Neuronal stem cell (in vitro differentiated cells): ENCODE data around the gene SUPT4H1.

Experiments
- DNase-seq: peaks from one replicate; pipeline ENCODE4 v3.0.0-alpha.2; 2013; ENCODE audit warnings: low spot score
- H2AFZ ChIP-seq: one replicate; pipeline ENCODE4 v1.6.1; 2013; ENCODE audit warnings: mild to moderate bottlenecking, low read length, inconsistent platforms
- H2AK5ac ChIP-seq: 2 replicates; pipeline ENCODE4 v1.6.1; 2013; ENCODE audit warnings: low read depth, mild to moderate bottlenecking, inconsistent platforms, low read length, moderate library complexity, mixed read lengths
- H2BK120ac ChIP-seq: 2 replicates; pipeline ENCODE4 v1.6.1; 2013; ENCODE audit warnings: low read depth, mild to moderate bottlenecking, inconsistent platforms, low read length, moderate library complexity, mixed read lengths
- H2BK12ac ChIP-seq: one replicate; pipeline ENCODE4 v1.6.1; 2013; ENCODE audit warnings: low read length, inconsistent platforms
- H2BK15ac ChIP-seq: 2 replicates; pipeline ENCODE4 v1.6.1; 2013; ENCODE audit warnings: mild to moderate bottlenecking, low read length, inconsistent platforms, mixed read lengths
- H2BK5ac ChIP-seq: one replicate; pipeline ENCODE4 v1.6.1; 2013; ENCODE audit warnings: inconsistent platforms, mild to moderate bottlenecking, low read length, moderate library complexity
- H3K14ac ChIP-seq: one replicate; pipeline ENCODE4 v1.6.1; 2013; ENCODE audit warnings: low read length, inconsistent platforms
- H3K18ac ChIP-seq: 2 replicates; pipeline ENCODE4 v1.6.1; 2013; ENCODE audit warnings: low read length, inconsistent platforms
- H3K23ac ChIP-seq: 2 replicates; pipeline ENCODE4 v1.6.1; 2013; ENCODE audit warnings: low read depth, mild to moderate bottlenecking, mixed read lengths, low read length, inconsistent platforms; ENCODE audit not compliant: poor library complexity
- H3K27ac ChIP-seq: replicated peaks from 3 replicates; pipeline ENCODE4 v1.5.1; 2013; ENCODE audit warnings: low read length, inconsistent platforms
- H3K27me3 ChIP-seq, 3 experiments: 2 replicates each; pipeline ENCODE4 v1.6.1; 2013; ENCODE audit warnings: low read length in 3 of 3, mild to moderate bottlenecking in 2 of 3, inconsistent platforms in 1 of 3, low read depth in 1 of 3, mixed read lengths in 1 of 3, moderate library complexity in 1 of 3; ENCODE audit not compliant: control insufficient read depth in 3 of 3, insufficient read depth in 3 of 3
- H3K36me3 ChIP-seq, 2 donors: replicated peaks in 1 of 2; 2 replicates each; pipeline ENCODE4 v1.6.1; 2013; ENCODE audit warnings: low read length in 2 of 2; ENCODE audit not compliant: control insufficient read depth in 2 of 2, insufficient read depth in 2 of 2
- H3K4ac ChIP-seq: 2 replicates; pipeline ENCODE4 v1.6.1; 2013; ENCODE audit warnings: inconsistent platforms, mild to moderate bottlenecking, low read length, moderate library complexity
- H3K4me1 ChIP-seq, 2 donors: 1 replicate in 1 of 2; 2 replicates in 1 of 2; pipeline ENCODE4 v1.6.1; 2013; ENCODE audit warnings: low read length in 2 of 2, low read depth in 1 of 2; ENCODE audit not compliant: control insufficient read depth in 2 of 2, insufficient read depth in 1 of 2
- H3K4me2 ChIP-seq: one replicate; pipeline ENCODE4 v1.6.1; 2013; ENCODE audit warnings: mild to moderate bottlenecking, low read length, inconsistent platforms; ENCODE audit not compliant: insufficient read depth, poor library complexity, severe bottlenecking
- H3K4me3 ChIP-seq, 2 donors: 2 replicates each; pipeline ENCODE4 v1.5.1; 2013; ENCODE audit warnings: low read length in 2 of 2, mild to moderate bottlenecking in 2 of 2, inconsistent platforms in 1 of 2, moderate library complexity in 1 of 2
- H3K79me1 ChIP-seq: one replicate; pipeline ENCODE4 v1.6.1; 2013; ENCODE audit warnings: low read depth, mild to moderate bottlenecking, inconsistent platforms, low read length, moderate library complexity
- H3K9ac ChIP-seq: one replicate; pipeline ENCODE4 v1.6.1; 2013; ENCODE audit warnings: mild to moderate bottlenecking, low read depth, low read length, inconsistent platforms; ENCODE audit not compliant: poor library complexity
- H3K9me3 ChIP-seq, 2 donors: replicated peaks in 1 of 2; 2 replicates each; pipeline versions ENCODE3 to v1.6.1; 2013; ENCODE audit warnings: low read length in 2 of 2, mild to moderate bottlenecking in 2 of 2, inconsistent platforms in 1 of 2, low read depth in 1 of 2, mixed read lengths in 1 of 2, moderate library complexity in 1 of 2; ENCODE audit not compliant: control insufficient read depth in 2 of 2, insufficient read depth in 1 of 2
- H4K8ac ChIP-seq: one replicate; pipeline ENCODE4 v1.6.1; 2013; ENCODE audit warnings: low read depth, mild to moderate bottlenecking, inconsistent platforms, low read length, moderate library complexity
- H4K91ac ChIP-seq: one replicate; pipeline ENCODE4 v1.6.1; 2013; ENCODE audit warnings: low read length, low read depth, mild to moderate bottlenecking, inconsistent platforms; ENCODE audit not compliant: poor library complexity
- WGBS, 2 donors: extraction: QIAGEN DNeasy Blood & Tissue Kit; methylation state at CpG; one replicate each; pipeline ENCODE4 v1.1.7; 2013; ENCODE audit warnings: missing lambda C conversion rate in 2 of 2, mixed read lengths in 1 of 2; ENCODE audit not compliant: insufficient read length in 2 of 2, insufficient replicate concordance in 1 of 2; ENCODE audit errors: extremely low coverage in 2 of 2; 5-methylcytosine and 5-hydroxymethylcytosine counted together

Gene SUPT4H1

DNA sequence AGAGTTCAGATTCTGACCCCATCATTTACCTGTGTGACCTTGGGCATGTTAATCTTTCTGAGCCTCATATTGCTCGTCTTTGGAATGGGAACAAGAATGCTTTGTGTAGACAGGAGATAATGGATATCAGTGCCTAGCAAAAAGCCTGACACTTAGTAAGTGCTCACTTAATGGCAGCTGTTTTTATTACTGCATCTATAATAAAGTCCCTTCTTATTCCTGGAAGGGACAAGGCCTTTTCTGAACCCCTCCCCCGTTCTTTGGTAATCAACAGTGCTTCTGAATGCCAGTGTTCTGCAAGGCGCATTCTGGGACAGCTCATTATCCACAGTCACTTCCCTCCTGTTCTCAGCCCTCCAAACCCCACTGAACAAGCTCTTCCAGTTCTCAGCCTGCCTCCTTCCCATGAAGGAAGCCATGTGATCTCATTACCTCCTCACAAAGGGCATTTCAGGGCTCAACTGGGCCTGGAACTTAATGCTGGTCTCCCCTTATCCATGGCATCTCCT, 25.1 kb upstream of the SUPT4H1 start:
- no peak overlapping the region for H2AK5ac ChIP-seq
- H3K23ac ChIP-seq, result no peak overlapping the region
- H3K4me3 ChIP-seq, result no peak overlapping the region
- no peak overlapping the region for H2BK5ac ChIP-seq
- no peaks in the 10 kb centered on the region for H3K79me1 ChIP-seq
- H3K4me2 ChIP-seq, result no peak overlapping the region
- H3K9ac ChIP-seq, result no peak overlapping the region
- H2AFZ ChIP-seq, result no peak overlapping the region
- peaks cover 0 to 6% of the 10 kb centered on the region in 2 donors for H3K4me1 ChIP-seq
- H3K4ac ChIP-seq, result no peak overlapping the region
- H3K27me3 ChIP-seq, result no peaks in the 10 kb centered on the region
- H2BK120ac ChIP-seq, result no peak overlapping the region
- H2BK12ac ChIP-seq, result no peak overlapping the region
- H3K14ac ChIP-seq, result no peak overlapping the region
- H3K9me3 ChIP-seq, result no peaks in the 10 kb centered on the region
- H4K91ac ChIP-seq, result no peak overlapping the region
- H3K36me3 ChIP-seq, result no peaks in the 10 kb centered on the region
- H3K27ac ChIP-seq, result no peak overlapping the region
- WGBS, 2 donors, result no CpG with 5 or more reads among the region's 3 CpGs
- H3K18ac ChIP-seq, result no peak overlapping the region
- no peak for DNase-seq
- H2BK15ac ChIP-seq, result no peak overlapping the region
- no peak overlapping the region for H4K8ac ChIP-seq

DNA sequence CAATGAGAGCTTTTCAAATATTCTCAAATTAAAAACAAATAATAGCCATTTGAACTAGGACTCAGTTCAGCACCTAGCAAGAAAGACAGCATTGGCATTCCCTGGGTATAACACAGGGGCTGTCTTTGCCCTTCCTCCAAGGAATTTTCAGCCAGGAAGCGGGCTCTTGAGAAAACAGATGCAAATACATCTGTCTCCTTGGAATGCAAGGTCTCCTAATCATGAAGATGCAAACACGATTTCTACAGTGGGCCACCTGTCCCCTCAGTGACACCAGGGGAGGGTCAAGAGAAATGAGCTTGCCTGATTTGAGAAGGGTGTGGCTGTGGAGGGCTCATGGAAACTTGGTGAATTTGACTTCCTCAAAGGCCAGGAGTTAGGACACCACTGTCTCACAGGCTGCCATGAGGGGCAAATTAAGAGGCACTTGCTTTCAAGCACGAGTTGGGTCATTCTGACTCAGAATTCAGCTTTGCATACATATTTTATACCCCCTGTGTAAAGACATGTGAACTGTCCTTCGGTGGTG, 24.5 kb upstream of the SUPT4H1 start:
- Histone ChIP-seq H2BK12ac (no peak overlapping the region), H3K14ac (no peak overlapping the region), H3K79me1 (no peaks in the 10 kb centered on the region), H3K4me3 (no peak overlapping the region), H3K23ac (no peak overlapping the region), H3K4me2 (no peak overlapping the region), H4K8ac (no peak overlapping the region), H4K91ac (no peak overlapping the region), H3K9ac (no peak overlapping the region), H2AK5ac (no peak overlapping the region), H3K9me3 (no peaks in the 10 kb centered on the region), H3K36me3 (no peaks in the 10 kb centered on the region), H2BK120ac (no peak overlapping the region), H3K18ac (no peak overlapping the region), H2BK15ac (no peak overlapping the region), H2AFZ (no peak overlapping the region), H3K27me3 (no peaks in the 10 kb centered on the region), H2BK5ac (no peak overlapping the region), H3K4ac (no peak overlapping the region), H3K27ac (no peak overlapping the region), H3K4me1 (peaks cover 0 to 6% of the 10 kb centered on the region in 2 donors)
- no peak for DNase-seq
- no CpG with 5 or more reads among the region's 4 CpGs for WGBS, 2 donors

DNA sequence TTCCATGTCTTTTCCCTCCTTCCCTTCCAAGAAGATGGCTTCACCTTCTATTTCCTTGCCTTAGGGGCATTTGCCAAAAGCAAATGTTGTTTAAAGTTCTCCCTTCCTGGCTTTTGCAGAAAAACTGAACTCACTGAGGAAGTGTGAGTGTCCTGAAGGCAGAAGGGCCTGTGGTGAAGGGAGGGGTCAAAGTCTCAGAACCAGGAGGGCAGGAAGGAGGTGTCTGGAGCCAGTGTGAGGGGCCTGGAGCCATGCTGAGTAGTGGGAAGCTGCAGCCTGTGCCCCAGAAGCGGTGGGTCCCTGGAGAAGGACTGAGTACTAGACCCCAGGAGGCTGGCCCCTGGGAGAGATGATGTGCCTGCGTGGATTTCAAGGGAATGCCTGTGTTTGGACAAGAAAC, 23.8 kb upstream of the SUPT4H1 start:
- Histone ChIP-seq H2BK12ac (no peak overlapping the region), H3K4ac (no peak overlapping the region), H2BK5ac (no peak overlapping the region), H3K14ac (no peak overlapping the region), H3K4me3 (no peak overlapping the region), H3K79me1 (no peaks in the 10 kb centered on the region), H3K36me3 (no peaks in the 10 kb centered on the region), H3K4me2 (no peak overlapping the region), H3K9me3 (no peaks in the 10 kb centered on the region), H3K27ac (no peak overlapping the region), H3K4me1 (peaks cover 0 to 6% of the 10 kb centered on the region in 2 donors), H3K18ac (peak overlapping the region; percentile 23), H4K91ac (no peak overlapping the region), H2AK5ac (no peak overlapping the region), H3K9ac (no peak overlapping the region), H2BK120ac (no peak overlapping the region), H2AFZ (peak overlapping the region; percentile 62), H3K27me3 (no peaks in the 10 kb centered on the region), H2BK15ac (no peak overlapping the region), H3K23ac (no peak overlapping the region), H4K8ac (no peak overlapping the region)
- no CpG with 5 or more reads among the region's 2 CpGs for WGBS, 2 donors
- DNase-seq, result no peak

DNA sequence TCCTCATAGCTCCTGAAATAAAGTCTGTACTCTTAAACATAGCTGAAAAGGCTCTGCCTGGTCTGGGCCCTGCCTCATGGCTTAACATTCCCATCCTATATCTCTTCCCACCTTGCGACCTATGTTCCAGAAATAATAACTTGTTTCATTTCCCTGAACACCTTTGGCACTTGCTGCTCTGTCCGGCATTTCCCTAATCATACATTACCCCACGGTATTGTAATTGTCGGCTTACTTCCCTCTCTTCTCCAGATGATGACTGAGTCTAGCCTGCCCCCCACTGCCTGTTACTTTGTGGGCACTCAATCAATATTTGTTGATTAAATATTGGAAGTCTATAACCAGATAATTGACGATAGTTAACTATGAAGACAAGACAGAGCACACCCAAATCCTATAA, 23.3 kb upstream of the SUPT4H1 start:
- no peak overlapping the region for H4K91ac ChIP-seq
- H3K27me3 ChIP-seq, result no peaks in the 10 kb centered on the region
- no peak overlapping the region for H3K18ac ChIP-seq
- no peak overlapping the region for H2AFZ ChIP-seq
- no peaks in the 10 kb centered on the region for H3K79me1 ChIP-seq
- H3K23ac ChIP-seq, result no peak overlapping the region
- no peak overlapping the region for H2BK5ac ChIP-seq
- DNase-seq, result no peak
- H2AK5ac ChIP-seq, result no peak overlapping the region
- H2BK15ac ChIP-seq, result no peak overlapping the region
- WGBS, 2 donors, result no CpG with 5 or more reads among the region's 5 CpGs
- no peak overlapping the region for H3K4me3 ChIP-seq
- no peak overlapping the region for H4K8ac ChIP-seq
- H3K9ac ChIP-seq, result no peak overlapping the region
- H2BK12ac ChIP-seq, result no peak overlapping the region
- no peak overlapping the region for H3K14ac ChIP-seq
- no peak overlapping the region for H3K4me2 ChIP-seq
- no peak overlapping the region for H2BK120ac ChIP-seq
- H3K27ac ChIP-seq, result no peak overlapping the region
- H3K36me3 ChIP-seq, result no peaks in the 10 kb centered on the region
- H3K9me3 ChIP-seq, result no peaks in the 10 kb centered on the region
- H3K4me1 ChIP-seq, result peaks cover 0 to 6% of the 10 kb centered on the region in 2 donors
- no peak overlapping the region for H3K4ac ChIP-seq
